Neural cell (in vitro differentiated cells): ENCODE data around the gene HMGN2. TPM values are rescaled to one million over a fixed set of nuclear protein-coding genes. Genes with fewer than 3 reads are reported as not detected.

Source experiments
- H2AFZ ChIP-seq: fragments of 200-600, 300-800 bp; sonication (generic), shearing (Covaris generic); 2 replicates; pipeline ENCODE4 v1.6.0; 2014; ENCODE audit warnings: low read depth, mild to moderate bottlenecking, antibody characterized with exemption, low read length, moderate library complexity
- H3F3A ChIP-seq: fragments of 200-600 bp; shearing (Covaris generic); 2 replicates; pipeline ENCODE4 v1.6.1; 2016; ENCODE audit warnings: mild to moderate bottlenecking, moderate library complexity, mixed read lengths, antibody characterized with exemption, low read length; ENCODE audit not compliant: insufficient read depth, poor library complexity, severe bottlenecking
- H3K27ac ChIP-seq: fragments of 200-600, 300-800 bp; sonication (generic), shearing (Covaris generic); 2 replicates; pipeline ENCODE4 v1.5.1; 2014; ENCODE audit warnings: mild to moderate bottlenecking, low read length, moderate library complexity
- H3K27me3 ChIP-seq: fragments of 300-800, 200-600 bp; sonication (generic), shearing (Covaris generic); 2 replicates; pipeline ENCODE4 v1.6.0; 2014; ENCODE audit warnings: mild to moderate bottlenecking, low read depth, low read length, moderate library complexity; ENCODE audit not compliant: insufficient read depth
- H3K36me3 ChIP-seq: fragments of 300-800, 200-600 bp; sonication (generic), shearing (Covaris generic); 2 replicates; pipeline ENCODE4 v1.5.1; 2014; ENCODE audit warnings: mild to moderate bottlenecking, antibody characterized with exemption, low read length, moderate library complexity; ENCODE audit not compliant: insufficient read depth
- H3K4me2 ChIP-seq: fragments of 300-800, 200-600 bp; sonication (generic), shearing (Covaris generic); 2 replicates; pipeline ENCODE4 v1.6.0; 2014; ENCODE audit warnings: mild to moderate bottlenecking, low read length
- H3K4me3 ChIP-seq: fragments of 300-800, 200-600 bp; sonication (generic), shearing (Covaris generic); 2 replicates; pipeline ENCODE4 v1.5.1; 2014; ENCODE audit warnings: mild to moderate bottlenecking, low read length, moderate library complexity
- H3K79me2 ChIP-seq: fragments of 200-600 bp; shearing (Covaris generic); replicated peaks from 2 replicates; pipeline ENCODE4 v1.6.0; 2014; ENCODE audit warnings: mild to moderate bottlenecking, low read length, moderate library complexity; ENCODE audit not compliant: insufficient read depth
- H3K9ac ChIP-seq: fragments of 300-800, 200-600 bp; sonication (generic), shearing (Covaris generic); 2 replicates; pipeline ENCODE4 v1.6.1; 2016; ENCODE audit warnings: mild to moderate bottlenecking, low read length, mixed read lengths
- H3K9me2 ChIP-seq: fragments of 200-600 bp; shearing (Covaris generic); 2 replicates; pipeline ENCODE4 v1.6.1; 2016; ENCODE audit warnings: mild to moderate bottlenecking, low read length, mixed read lengths; ENCODE audit not compliant: insufficient read depth
- H3K9me3 ChIP-seq: fragments of 200-600, 300-800 bp; sonication (generic), shearing (Covaris generic); 2 replicates; pipeline ENCODE4 v1.6.1; 2016; ENCODE audit warnings: mild to moderate bottlenecking, mixed run types, low read length, moderate library complexity, mixed read lengths
- H4K20me1 ChIP-seq: fragments of 200-600 bp; shearing (Covaris generic); 2 replicates; pipeline ENCODE4 v1.6.1; 2016; ENCODE audit warnings: mild to moderate bottlenecking, mixed run types; ENCODE audit not compliant: insufficient read depth
- CTCF ChIP-seq: fragments of 450-650 bp; IDR thresholded peaks from 2 replicates; pipeline ENCODE4 v1.5.1; 2014; ENCODE audit warnings: antibody characterized with exemption, mild to moderate bottlenecking, moderate library complexity; ENCODE audit not compliant: poor library complexity, severe bottlenecking
- EP300 ChIP-seq: fragments of 450-650 bp; conservative IDR thresholded peaks from 2 replicates; pipeline ENCODE4 v1.6.1; 2014; ENCODE audit warnings: antibody characterized with exemption, mild to moderate bottlenecking, moderate library complexity; ENCODE audit not compliant: poor library complexity, severe bottlenecking
- EZH2 ChIP-seq: fragments of 200-600, 300-800 bp; shearing (Covaris generic), sonication (generic); IDR thresholded peaks from 2 replicates; pipeline ENCODE4 v1.6.1; 2014; ENCODE audit warnings: antibody characterized with exemption, low read length, borderline replicate concordance, mild to moderate bottlenecking; ENCODE audit not compliant: insufficient read depth, poor library complexity, severe bottlenecking
- MXI1 ChIP-seq: fragments of 450-650 bp; conservative IDR thresholded peaks from 2 replicates; pipeline ENCODE4 v1.6.1; 2014; ENCODE audit warnings: antibody characterized with exemption, mild to moderate bottlenecking; ENCODE audit not compliant: poor library complexity, severe bottlenecking
- POLR2AphosphoS5 ChIP-seq: IDR thresholded peaks from 2 replicates; pipeline ENCODE4 v1.6.1; 2012
- RAD21 ChIP-seq: fragments of 450-650 bp; conservative IDR thresholded peaks from 2 replicates; pipeline ENCODE4 v1.6.1; 2014; ENCODE audit warnings: antibody characterized with exemption, mild to moderate bottlenecking, moderate library complexity
- SMC3 ChIP-seq: fragments of 450-650 bp; conservative IDR thresholded peaks from 2 replicates; pipeline ENCODE4 v1.6.1; 2014; ENCODE audit warnings: antibody characterized with exemption, mild to moderate bottlenecking, moderate library complexity; ENCODE audit not compliant: poor library complexity
- TAF1 ChIP-seq: IDR thresholded peaks from 2 replicates; pipeline ENCODE4 v1.6.1; 2012; ENCODE audit warnings: low read depth
- polyA plus RNA-seq: library from polyadenylated mRNA; depleted of rRNA; stranded (reverse); fragments of >200 nt; gene quantifications from 2 replicates; pipeline ENCODE4 v1.2.3, GENCODE V29; 2014
- TF ChIP-seq, protein P1 (sequence below): IDR thresholded peaks from 2 replicates; pipeline ENCODE4 v1.6.1; 2012; ENCODE audit warnings: borderline replicate concordance

Gene HMGN2
- polyA plus RNA-seq, 1 donor from 2014 or later, result 615 TPM

GRCh38 chr1:26518355-26518754 lies 46.1 kb downstream of the HMGN2 start:
- Histone ChIP-seq H3F3A (no peaks in the 10 kb centered on the region), H3K9me2 (no peaks in the 10 kb centered on the region), H3K27me3 (no peaks in the 10 kb centered on the region), H3K27ac (no peak overlapping the region), H3K9ac (no peak overlapping the region), H3K36me3 (no peaks in the 10 kb centered on the region), H2AFZ (no peak overlapping the region), H4K20me1 (no peaks in the 10 kb centered on the region), H3K9me3 (no peaks in the 10 kb centered on the region), H3K79me2 (no peaks in the 10 kb centered on the region), H3K4me3 (no peak overlapping the region), H3K4me2 (no peak overlapping the region)
- TF ChIP-seq EZH2 (no peak), MXI1 (no peak), SMC3 (no peak), EP300 (no peak), RAD21 (no peak), POLR2AphosphoS5 (no peak), TAF1 (no peak), CTCF (no peak)
- TF ChIP-seq, protein P1, sequence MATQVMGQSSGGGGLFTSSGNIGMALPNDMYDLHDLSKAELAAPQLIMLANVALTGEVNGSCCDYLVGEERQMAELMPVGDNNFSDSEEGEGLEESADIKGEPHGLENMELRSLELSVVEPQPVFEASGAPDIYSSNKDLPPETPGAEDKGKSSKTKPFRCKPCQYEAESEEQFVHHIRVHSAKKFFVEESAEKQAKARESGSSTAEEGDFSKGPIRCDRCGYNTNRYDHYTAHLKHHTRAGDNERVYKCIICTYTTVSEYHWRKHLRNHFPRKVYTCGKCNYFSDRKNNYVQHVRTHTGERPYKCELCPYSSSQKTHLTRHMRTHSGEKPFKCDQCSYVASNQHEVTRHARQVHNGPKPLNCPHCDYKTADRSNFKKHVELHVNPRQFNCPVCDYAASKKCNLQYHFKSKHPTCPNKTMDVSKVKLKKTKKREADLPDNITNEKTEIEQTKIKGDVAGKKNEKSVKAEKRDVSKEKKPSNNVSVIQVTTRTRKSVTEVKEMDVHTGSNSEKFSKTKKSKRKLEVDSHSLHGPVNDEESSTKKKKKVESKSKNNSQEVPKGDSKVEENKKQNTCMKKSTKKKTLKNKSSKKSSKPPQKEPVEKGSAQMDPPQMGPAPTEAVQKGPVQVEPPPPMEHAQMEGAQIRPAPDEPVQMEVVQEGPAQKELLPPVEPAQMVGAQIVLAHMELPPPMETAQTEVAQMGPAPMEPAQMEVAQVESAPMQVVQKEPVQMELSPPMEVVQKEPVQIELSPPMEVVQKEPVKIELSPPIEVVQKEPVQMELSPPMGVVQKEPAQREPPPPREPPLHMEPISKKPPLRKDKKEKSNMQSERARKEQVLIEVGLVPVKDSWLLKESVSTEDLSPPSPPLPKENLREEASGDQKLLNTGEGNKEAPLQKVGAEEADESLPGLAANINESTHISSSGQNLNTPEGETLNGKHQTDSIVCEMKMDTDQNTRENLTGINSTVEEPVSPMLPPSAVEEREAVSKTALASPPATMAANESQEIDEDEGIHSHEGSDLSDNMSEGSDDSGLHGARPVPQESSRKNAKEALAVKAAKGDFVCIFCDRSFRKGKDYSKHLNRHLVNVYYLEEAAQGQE, result no peak

- Histone ChIP-seq H3K27me3 (no peaks in the 10 kb centered on the region), H3K79me2 (no peaks in the 10 kb centered on the region), H3K27ac (no peak overlapping the region), H3K9ac (no peak overlapping the region), H3F3A (no peaks in the 10 kb centered on the region), H3K9me3 (no peaks in the 10 kb centered on the region), H3K4me3 (no peak overlapping the region), H3K36me3 (no peaks in the 10 kb centered on the region), H2AFZ (no peak overlapping the region), H3K9me2 (no peaks in the 10 kb centered on the region), H4K20me1 (no peaks in the 10 kb centered on the region), H3K4me2 (no peak overlapping the region)
- TF ChIP-seq CTCF (no peak), RAD21 (no peak), POLR2AphosphoS5 (no peak), TAF1 (no peak), EZH2 (no peak), EP300 (no peak), SMC3 (no peak), MXI1 (no peak)
- TF ChIP-seq, protein P1, result no peak
Measured at GRCh38 chr1:26520339-26520738, 48.1 kb downstream of the HMGN2 start.
